Hepatocyte (in vitro differentiated cells): ENCODE data around the gene METTL18. TPM values are rescaled to one million over a fixed set of nuclear protein-coding genes. Genes with fewer than 3 reads are reported as not detected.

Source experiments
- DNase-seq: peaks from one replicate; pipeline ENCODE4 v3.0.0-alpha.2; 2016; ENCODE audit warnings: low spot score
- H2AFZ ChIP-seq: fragments of 200-600 bp; sonication (generic); 2 replicates; pipeline ENCODE4 v1.6.0; 2016; ENCODE audit warnings: antibody characterized with exemption, mild to moderate bottlenecking
- H3K27ac ChIP-seq: fragments of 200-600 bp; sonication (generic); 2 replicates; pipeline ENCODE4 v1.5.1; 2016; ENCODE audit warnings: mild to moderate bottlenecking
- H3K27me3 ChIP-seq: fragments of 200-600 bp; sonication (generic); 2 replicates; pipeline ENCODE4 v1.6.1; 2016
- H3K36me3 ChIP-seq: fragments of 200-600 bp; sonication (generic); replicated peaks from 2 replicates; pipeline ENCODE4 v1.5.1; 2016; ENCODE audit warnings: low read depth; ENCODE audit not compliant: insufficient read depth
- H3K4me1 ChIP-seq: fragments of 200-600 bp; sonication (generic); 2 replicates; pipeline ENCODE4 v1.5.1; 2016; ENCODE audit warnings: mild to moderate bottlenecking, moderate library complexity; ENCODE audit not compliant: insufficient read depth
- H3K4me2 ChIP-seq: fragments of 200-600 bp; sonication (generic); 2 replicates; pipeline ENCODE4 v1.6.0; 2016
- H3K4me3 ChIP-seq: fragments of 200-600 bp; sonication (generic); 2 replicates; pipeline ENCODE4 v1.5.1; 2016; ENCODE audit warnings: mild to moderate bottlenecking
- H3K79me2 ChIP-seq: fragments of 200-600 bp; sonication (generic); 2 replicates; pipeline ENCODE4 v1.6.0; 2017; ENCODE audit warnings: mild to moderate bottlenecking
- H3K9me2 ChIP-seq: fragments of 200-600 bp; sonication (generic); replicated peaks from 2 replicates; pipeline ENCODE4 v1.6.0; 2017; ENCODE audit warnings: mild to moderate bottlenecking; ENCODE audit not compliant: insufficient read depth
- H3K9me3 ChIP-seq: fragments of 200-600 bp; sonication (generic); 2 replicates; pipeline ENCODE4 v1.5.1; 2016; ENCODE audit warnings: low read depth, mild to moderate bottlenecking
- H4K20me1 ChIP-seq: fragments of 200-600 bp; sonication (generic); 2 replicates; pipeline ENCODE4 v1.6.0; 2016; ENCODE audit warnings: mild to moderate bottlenecking; ENCODE audit not compliant: insufficient read depth, poor library complexity, severe bottlenecking
- EZH2 ChIP-seq: fragments of 200-600 bp; sonication (generic); IDR thresholded peaks from 2 replicates; pipeline ENCODE4 v1.6.1; 2016; ENCODE audit warnings: antibody characterized with exemption, mild to moderate bottlenecking, borderline replicate concordance
- EZH2phosphoT487 ChIP-seq: fragments of 200-600 bp; sonication (generic); IDR thresholded peaks from one replicate; pipeline ENCODE4 v1.6.1; 2018; ENCODE audit warnings: antibody characterized with exemption, mild to moderate bottlenecking, low read depth, moderate library complexity; ENCODE audit not compliant: unreplicated experiment, severe bottlenecking
- WGBS: methylation state at CpG from one replicate; pipeline ENCODE4 v1.1.6; 2016; ENCODE audit warnings: low lambda C conversion rate; ENCODE audit errors: missing lambda C conversion rate; 5-methylcytosine and 5-hydroxymethylcytosine counted together
- polyA plus RNA-seq: library from polyadenylated mRNA; unstranded; fragments of >200 nt; fragmentation: Nextera tagmentation; extraction: Ambion mirVana; gene quantifications from 2 replicates; pipeline ENCODE4 v1.2.1, GENCODE V29; 2016
- total RNA-seq: library from RNA; depleted of rRNA; stranded (reverse); fragments of >200 nt; gene quantifications from 2 replicates; pipeline ENCODE4 v1.2.3, GENCODE V29; 2014
- TF ChIP-seq, protein P1 (sequence below): fragments of 200-600 bp; sonication (generic); IDR thresholded peaks from 2 replicates; pipeline ENCODE4 v1.5.1; 2016; ENCODE audit warnings: antibody characterized with exemption, mild to moderate bottlenecking; ENCODE audit not compliant: poor library complexity

METTL18 gene
- total RNA-seq (7.4 and 10.8 TPM in 2 replicates), polyA plus RNA-seq (6.1 and 8.7 TPM in 2 replicates)

GRCh38 chr1:169794530-169795416, at the start of gene METTL18:
METTL18 (minus strand) TSS chr1:169794907; CDS start chr1:169793695, 1,212 bp downstream.
- H3K4me1 ChIP-seq: peaks cover 12% of the 10 kb centered on the region
- 2% methylated on average over 48 of the region's 48 CpGs for whole genome bisulfite sequencing
- H3K27me3 ChIP-seq: no peaks in the 10 kb centered on the region
- H3K4me3 ChIP-seq: peak within 1 kb of the TSS; percentile 53
- H3K27ac ChIP-seq: peak within 1 kb of the TSS; percentile 88
- H3K9me2 ChIP-seq: no peaks in the 10 kb centered on the region
- H3K9me3 ChIP-seq: no peaks in the 10 kb centered on the region
- DNase-seq: peak; percentile 95
- no peak for TF ChIP-seq EZH2
- TF ChIP-seq EZH2phosphoT487: no peak
- TF ChIP-seq, protein P1, sequence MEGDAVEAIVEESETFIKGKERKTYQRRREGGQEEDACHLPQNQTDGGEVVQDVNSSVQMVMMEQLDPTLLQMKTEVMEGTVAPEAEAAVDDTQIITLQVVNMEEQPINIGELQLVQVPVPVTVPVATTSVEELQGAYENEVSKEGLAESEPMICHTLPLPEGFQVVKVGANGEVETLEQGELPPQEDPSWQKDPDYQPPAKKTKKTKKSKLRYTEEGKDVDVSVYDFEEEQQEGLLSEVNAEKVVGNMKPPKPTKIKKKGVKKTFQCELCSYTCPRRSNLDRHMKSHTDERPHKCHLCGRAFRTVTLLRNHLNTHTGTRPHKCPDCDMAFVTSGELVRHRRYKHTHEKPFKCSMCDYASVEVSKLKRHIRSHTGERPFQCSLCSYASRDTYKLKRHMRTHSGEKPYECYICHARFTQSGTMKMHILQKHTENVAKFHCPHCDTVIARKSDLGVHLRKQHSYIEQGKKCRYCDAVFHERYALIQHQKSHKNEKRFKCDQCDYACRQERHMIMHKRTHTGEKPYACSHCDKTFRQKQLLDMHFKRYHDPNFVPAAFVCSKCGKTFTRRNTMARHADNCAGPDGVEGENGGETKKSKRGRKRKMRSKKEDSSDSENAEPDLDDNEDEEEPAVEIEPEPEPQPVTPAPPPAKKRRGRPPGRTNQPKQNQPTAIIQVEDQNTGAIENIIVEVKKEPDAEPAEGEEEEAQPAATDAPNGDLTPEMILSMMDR: no peak
- H2AFZ ChIP-seq: peak within 1 kb of the TSS; percentile 94
- H3K36me3 ChIP-seq: peaks cover 4% of the 10 kb centered on the region
- peak within 1 kb of the TSS; percentile 85 for H3K4me2 ChIP-seq
- H4K20me1 ChIP-seq: no peaks in the 10 kb centered on the region
- peaks cover 38% of the 10 kb centered on the region for H3K79me2 ChIP-seq

GRCh38 chr1:169838942-169839341, 44.2 kb upstream of the METTL18 start:
- no peak for DNase-seq
- H3K79me2 ChIP-seq: no peaks in the 10 kb centered on the region
- no peaks in the 10 kb centered on the region for H4K20me1 ChIP-seq
- no peaks in the 10 kb centered on the region for H3K36me3 ChIP-seq
- no peak overlapping the region for H3K27ac ChIP-seq
- 74% methylated on average over 4 of the region's 4 CpGs for WGBS
- no peaks in the 10 kb centered on the region for H3K9me2 ChIP-seq
- TF ChIP-seq, protein P1: no peak
- TF ChIP-seq EZH2phosphoT487 (no peak), EZH2 (no peak)
- H3K4me2 ChIP-seq: no peak overlapping the region
- H3K4me1 ChIP-seq: no peaks in the 10 kb centered on the region
- no peak overlapping the region for H3K4me3 ChIP-seq
- H3K27me3 ChIP-seq: no peaks in the 10 kb centered on the region
- no peak overlapping the region for H2AFZ ChIP-seq
- H3K9me3 ChIP-seq: no peaks in the 10 kb centered on the region

- no peaks in the 10 kb centered on the region for H3K4me1 ChIP-seq
- WGBS: 93% methylated on average over 1 of the region's 1 CpG
- H3K4me2 ChIP-seq: no peak overlapping the region
- TF ChIP-seq EZH2 (no peak), EZH2phosphoT487 (no peak)
- TF ChIP-seq, protein P1: no peak
- no peaks in the 10 kb centered on the region for H3K9me3 ChIP-seq
- H3K36me3 ChIP-seq: no peaks in the 10 kb centered on the region
- H2AFZ ChIP-seq: no peak overlapping the region
- H3K9me2 ChIP-seq: no peaks in the 10 kb centered on the region
- no peaks in the 10 kb centered on the region for H4K20me1 ChIP-seq
- no peak for DNase-seq
- H3K4me3 ChIP-seq: no peak overlapping the region
- H3K27ac ChIP-seq: no peak overlapping the region
- no peaks in the 10 kb centered on the region for H3K27me3 ChIP-seq
- no peaks in the 10 kb centered on the region for H3K79me2 ChIP-seq
Observed at GRCh38 chr1:169836198-169836597, 41.5 kb upstream of the METTL18 start.
